Middle frontal gyrus (tissue), 1 donor: ENCODE measurements around the gene RIIAD1.

Experiments used
- DNase-seq: peaks from one replicate; pipeline ENCODE4 v3.0.0-alpha.2; 2015; ENCODE audit warnings: low spot score; ENCODE audit errors: extremely low spot score

The RIIAD1 gene

DNA sequence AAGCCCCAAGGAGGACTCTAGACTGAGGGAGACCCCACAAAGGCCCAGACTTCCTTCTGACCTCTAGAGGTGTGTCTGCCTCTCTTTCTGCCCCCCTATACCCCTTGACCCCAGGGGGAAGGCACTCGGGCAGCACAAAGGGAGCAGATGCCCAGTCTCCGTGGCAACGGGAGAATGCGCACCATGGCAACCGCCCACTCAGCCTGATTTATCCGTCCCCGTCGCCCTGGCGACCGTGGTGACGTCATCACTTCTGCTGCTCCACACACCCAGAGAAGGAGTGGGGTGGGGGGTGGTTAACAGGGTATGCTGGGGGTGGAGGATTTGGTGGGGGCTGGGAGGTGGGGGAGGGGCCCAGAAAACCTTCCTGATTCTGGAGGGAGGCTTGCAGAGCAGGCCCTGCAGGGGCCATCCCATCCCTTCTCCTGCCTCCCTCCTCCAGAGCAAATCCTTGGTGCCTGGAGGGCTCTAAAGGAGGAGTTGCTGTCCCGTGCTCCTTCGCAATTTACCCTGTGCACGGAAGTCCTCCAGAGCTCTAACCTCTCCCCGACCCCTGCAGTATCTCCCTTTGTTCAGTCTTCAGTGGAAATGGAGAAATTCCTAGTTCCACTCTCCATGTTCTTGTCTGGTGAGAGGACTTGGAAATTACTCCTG is 11.0 kb upstream of the RIIAD1 start:
- DNase-seq, result peak; percentile 72

DNA sequence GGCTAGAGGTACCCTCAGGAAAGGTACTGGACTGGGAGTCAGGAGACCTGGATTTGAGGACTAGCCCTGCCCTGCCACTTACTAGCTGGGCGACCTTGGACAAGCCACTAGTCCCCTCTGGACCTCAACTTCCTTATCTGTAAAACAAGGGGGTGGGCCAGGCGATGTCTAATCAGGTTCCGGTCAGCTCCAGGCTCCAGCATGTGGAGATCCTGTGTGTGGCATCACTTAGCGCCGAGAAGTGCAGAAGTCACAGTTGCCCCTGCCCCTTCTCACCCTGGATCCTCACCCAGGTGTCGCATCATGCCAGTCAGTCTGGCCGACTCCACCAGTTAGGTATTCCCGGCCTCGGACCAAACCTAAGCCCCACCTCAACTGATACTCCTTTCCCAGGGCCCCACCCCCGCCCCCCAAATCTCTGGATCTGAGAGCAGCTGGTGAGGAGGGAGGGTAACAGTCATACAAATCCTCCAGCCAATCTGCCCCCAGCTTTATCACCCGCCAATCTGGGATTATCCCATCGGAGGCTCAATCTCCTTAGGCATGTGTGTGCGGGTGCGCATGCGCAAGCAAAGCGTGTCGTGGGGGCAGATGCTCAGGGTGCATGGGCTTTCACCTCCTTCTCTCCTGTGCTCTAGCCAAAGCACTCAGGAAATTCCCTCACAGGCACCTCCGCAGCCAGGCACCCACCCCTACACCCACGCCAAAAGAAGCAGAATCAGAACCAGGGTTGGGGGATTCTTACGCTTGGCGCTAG is 10.1 kb upstream of the RIIAD1 start:
- DNase-seq, result no peak

- no peak for DNase-seq
These were observed 9.4 kb upstream of the RIIAD1 start for GRCh38 chr1:151711951-151712350.

DNA sequence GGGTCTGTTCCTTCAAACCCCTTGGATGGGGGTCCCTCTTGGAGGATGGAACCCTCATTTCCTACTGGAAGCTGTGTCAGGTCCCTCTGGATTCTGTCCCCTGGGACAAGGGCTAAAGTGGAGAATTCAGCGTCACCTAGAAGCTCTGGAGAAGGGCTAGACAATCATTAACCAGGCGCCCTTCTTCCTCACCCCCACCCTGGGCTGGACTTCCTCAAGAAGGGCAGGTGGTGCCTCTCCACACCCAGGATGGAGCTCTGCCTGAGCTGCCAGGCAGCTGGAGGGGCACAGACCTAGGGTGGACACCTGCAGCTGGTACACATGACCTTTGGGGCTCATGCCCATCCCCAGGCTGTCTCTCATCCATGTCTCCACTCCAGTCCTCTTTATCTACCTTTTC is 8.3 kb upstream of the RIIAD1 start:
- DNase-seq, result no peak

DNA sequence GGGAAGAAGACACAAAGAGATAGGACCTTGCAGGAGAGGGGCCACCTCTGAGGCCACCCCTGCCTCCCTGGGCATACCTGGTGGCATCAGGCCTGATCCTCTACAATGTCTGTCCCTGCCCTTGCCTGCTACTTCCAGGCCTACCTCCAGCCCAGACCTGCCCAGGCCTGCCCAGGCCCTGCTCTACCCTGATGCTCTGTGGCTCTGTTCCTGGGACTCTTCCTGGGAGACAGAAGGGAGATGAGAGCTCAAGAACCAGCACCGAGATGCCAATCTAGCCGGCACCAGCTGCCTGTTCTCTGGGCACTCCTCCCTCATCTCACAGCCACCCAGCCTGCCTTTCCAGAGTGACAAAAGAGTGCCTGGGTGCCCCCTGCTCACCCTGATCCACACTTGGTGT is 7.4 kb upstream of the RIIAD1 start:
- DNase-seq, result no peak

DNA sequence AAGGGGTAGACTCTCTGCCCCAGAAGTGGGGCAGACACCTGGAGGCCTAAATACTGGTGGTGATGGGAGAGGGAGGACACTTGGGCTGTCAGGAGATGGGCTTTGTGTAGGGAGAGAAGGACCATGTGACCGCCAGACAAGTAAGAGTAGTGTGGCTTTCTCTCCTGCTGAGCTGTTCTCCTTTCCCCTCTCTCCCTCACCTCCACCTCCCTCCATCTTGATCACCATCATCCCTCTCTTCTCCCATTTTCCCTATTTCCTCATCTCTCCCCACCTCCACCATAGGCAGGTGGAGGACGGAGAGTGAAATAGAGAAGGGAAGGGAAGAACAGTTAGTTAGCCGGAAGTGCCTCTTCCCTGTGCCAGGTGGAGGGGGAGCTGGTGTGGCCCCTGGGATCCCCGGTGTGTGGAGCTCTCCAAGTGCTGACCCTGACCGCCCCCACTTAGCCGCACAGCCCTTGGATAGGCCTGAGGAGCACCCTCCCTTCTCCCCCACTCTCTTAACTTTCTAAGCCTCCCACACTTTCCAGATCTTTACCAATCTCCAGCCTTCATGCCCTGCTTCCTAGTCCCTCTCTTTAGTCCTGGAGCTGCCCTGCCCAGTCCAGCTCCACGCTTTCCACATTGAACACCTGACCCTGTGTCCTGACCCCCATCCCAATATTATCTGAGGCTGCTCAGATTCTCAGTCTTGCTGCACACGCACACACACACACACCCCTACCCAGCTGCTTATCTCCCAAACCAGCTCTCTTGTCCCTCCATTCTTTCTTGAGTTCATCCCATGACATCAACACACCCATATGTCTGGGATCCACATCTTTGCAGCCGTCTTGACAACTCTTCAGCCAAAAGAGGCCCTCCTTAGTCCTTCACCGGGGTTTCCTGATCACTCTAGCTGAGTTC is 6.2 kb upstream of the RIIAD1 start:
- DNase-seq, result no peak

GRCh38 chr1:151715726-151716404 is 5.5 kb upstream of the RIIAD1 start:
- no peak for DNase-seq

- DNase-seq, result no peak
These were observed 4.9 kb upstream of the RIIAD1 start for GRCh38 chr1:151716405-151716762.

DNA sequence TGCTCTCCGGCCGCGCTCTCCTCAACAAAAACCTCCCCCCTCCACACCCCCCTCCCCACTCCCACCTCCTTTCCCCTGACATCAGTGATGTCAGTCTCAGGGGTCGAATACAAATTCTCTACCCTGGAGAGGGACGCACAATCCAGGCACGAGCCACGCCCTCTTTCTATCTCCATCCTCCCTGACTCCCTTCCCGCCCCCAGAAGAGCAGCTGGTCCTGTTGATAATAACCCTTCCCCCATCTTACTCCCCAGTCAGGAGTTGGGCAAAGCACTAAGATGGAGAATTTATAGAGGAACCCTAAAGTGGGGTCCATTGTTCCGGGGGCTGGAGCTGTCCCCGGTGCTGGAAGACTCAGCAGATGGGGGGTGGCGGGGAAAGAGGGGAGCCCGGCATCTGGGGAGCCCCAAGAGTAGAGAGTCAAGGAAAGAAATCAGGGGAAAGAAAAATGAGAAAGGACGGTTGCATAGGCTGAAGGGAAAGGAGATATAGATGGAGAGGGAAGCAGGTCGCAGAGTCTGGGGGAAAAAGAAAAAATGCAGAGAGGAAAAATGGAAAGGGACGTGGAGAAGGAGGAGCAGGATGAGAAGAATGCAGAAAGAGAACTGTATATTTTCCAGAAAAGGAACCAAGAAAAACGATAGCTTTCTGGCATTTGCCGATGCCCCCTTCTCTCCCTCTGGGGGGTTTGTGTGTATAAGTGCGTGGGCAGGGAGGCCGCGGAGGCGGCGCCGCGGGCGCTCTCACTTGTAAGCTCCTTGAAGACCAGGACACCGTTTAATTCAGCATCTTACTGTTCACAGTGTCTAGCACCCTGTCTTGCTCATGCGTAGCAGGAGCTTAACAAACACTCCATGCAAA is 4.3 kb upstream of the RIIAD1 start, which contains the start of gene CELF3:
Gene CELF3 (minus strand): TSS at position 33 of the 861 bp plus-strand sequence. CDS start 783 bp downstream, outside the sequence.
- peak; percentile 61 for DNase-seq

DNA sequence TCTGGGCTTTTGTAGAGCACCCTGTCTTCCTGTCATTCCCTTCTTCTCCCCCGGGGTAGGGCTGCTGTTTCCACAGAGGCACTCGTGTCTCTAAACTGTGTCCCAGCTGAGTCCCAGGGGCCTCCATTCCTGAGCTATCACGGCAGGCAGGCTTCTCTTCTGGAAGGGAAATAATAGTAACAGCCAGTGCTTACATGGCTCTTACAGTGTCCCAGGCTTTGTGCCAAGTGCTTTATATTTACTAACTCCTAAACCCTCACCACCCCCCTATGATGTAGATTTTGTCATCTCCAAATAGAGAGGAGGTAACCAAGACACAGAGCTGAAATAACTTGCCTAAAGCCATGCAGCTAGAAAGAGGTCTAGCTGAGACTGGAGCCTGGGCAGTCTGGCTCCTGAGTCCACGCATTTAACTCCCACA is 3.3 kb upstream of the RIIAD1 start:
- DNase-seq, result no peak

DNA sequence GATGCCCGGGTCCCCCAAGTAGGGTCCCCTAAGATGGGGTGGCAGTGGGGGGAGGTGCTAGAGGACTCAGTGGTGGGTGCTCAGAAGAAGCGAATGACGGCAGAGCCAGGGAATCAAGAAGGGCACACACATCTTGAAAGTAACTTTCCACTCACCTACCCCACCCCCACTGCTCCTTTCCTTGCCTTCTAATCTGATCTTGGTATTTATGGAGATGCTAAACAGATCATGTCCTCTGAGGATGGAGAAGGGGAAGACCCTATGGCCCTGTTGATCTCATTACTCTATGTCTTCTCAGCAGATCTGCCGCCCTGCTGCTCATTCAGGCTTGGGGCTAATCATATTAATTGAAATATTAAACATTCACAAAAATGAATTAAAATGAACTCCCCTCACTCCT is 2.7 kb upstream of the RIIAD1 start:
- no peak for DNase-seq

- DNase-seq, result no peak
These were observed 1.2 kb upstream of the RIIAD1 start for GRCh38 chr1:151720125-151720524.

DNA sequence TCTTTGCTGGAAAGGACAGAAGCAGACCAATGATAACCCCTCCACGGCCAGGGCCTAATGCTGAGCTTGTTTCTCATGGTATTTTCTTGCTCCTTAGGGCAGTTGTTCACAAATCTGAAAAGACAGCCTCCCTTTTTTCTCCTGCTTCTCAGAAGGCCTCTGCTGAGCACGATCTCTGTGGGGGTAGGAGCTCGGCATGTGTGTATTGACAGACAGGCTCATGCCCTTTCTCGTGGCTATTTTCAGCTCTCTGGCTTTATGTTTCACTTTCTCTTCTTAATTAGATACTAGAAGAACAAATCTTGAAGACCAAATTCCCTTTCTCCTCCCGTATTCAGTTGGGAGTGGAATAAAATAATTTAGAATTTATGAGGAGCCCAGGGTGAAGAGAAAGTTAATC is 768 bp upstream of the RIIAD1 start:
- DNase-seq, result no peak

DNA sequence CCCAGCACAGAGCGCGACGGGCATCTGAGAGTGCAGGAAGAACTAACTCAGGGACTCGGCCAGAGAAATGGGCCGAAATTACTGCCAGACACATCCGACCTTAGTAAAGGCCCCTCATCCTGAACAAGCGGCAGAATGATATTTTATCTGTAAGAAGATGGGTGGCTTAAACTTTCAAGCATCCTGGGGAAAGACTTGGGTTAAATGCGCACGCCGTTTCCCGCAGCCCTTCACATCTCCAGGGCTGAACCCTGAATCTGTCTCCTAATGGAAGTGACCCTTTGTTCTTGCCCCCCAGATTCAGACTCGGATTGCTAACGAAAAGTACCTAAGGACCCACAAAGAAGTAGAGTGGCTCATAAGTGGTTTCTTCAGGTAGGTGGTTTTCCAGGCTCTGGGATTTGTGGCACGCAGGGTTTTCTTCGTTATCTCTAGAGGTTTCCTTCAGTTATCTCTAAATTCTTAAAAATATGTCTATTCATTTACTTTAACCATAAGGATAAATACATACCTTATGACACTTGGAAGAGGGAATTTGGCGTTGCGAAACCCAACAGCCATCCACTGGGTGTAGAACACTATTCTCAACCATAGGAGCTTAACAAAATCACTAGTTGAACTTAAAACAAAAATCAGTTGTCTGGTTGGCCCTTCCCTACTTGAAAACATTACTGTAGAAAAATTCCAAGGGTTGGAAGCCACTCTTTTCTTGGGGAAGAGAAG is 627 bp downstream of the RIIAD1 start:
- DNase-seq, result no peak

DNA sequence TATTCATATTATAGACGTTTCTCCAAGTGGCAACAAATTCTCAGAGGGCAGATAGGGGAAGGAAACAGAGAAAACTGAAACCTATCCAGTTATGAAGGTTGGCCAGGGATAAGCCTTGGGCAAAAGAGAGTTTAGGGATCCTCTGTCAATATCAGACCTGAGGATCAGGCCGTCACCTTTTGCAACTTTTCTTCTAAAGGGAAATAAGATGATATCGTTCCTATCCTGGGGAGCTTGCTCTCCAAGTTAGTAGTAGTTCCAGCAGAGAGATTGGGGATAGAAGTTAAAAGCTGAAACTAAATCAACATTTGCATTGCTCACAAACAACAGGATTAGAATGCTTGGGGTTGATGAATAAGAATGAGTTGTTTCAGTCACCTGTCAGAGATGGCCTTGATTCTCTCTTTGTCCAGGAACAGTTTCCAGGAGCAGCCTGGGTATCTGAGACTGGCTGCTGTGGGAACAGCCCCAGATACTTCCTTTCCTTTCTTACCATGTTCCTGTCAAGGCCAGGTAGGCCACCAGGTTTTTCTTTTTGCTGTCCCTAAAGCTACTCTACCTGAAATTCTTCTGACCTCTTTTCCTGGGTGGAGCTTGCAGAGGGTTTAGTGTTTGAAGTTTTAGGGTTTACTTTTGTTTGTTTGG is 2.5 kb downstream of the RIIAD1 start:
- no peak for DNase-seq

DNA sequence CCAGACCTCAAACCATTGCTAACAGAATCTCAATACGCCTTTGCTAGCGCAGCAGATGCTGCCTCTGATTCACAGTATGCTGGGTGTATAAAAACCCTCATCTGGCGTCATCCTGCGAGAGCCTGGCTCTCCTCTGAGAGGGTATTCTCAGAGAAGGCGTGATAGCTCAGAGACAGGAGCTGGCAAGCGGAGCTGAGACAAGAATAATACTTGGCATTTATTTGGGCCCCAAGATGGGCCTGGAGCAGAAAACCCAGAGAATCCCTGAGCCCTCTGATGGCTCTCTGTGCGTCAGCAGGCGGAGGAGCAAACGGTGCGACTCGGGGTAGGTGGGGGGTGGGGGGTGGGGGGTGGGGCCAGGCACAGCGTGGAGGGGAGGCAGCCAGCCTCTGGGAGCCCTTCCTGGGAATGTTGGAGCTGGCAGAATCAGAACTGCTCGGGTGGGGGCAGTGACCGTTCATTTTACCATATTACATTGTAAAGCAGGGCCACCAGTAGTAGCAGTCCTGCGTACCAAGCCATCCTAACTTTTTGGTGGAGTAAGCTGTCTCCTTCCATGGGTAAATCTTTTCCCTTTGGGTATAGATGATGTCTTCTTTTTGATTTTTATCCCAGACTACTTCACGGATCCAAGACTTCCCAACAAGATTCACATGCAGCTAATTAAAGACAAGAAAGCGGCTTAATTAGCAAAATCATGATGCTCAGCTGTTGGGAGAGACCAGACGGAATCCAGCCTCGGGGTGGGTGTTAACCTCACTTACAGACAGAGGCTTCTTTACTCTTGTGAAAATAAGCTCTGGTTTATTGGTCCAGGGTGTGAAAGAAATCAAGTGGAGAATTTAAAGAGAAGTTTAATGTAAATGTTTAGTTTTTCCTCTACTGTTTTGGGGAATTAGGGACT is 7.1 kb downstream of the RIIAD1 start:
- DNase-seq, result peak; percentile 65

- DNase-seq, result no peak
These were observed 8.0 kb downstream of the RIIAD1 start for GRCh38 chr1:151729157-151729965.

- no peak for DNase-seq
These were observed 8.6 kb downstream of the RIIAD1 start for GRCh38 chr1:151729966-151730291.
